B cell (primary cell): Measurements from ENCODE around the gene ARHGAP11A. TPM values are rescaled to one million over a fixed set of nuclear protein-coding genes. Genes with fewer than 3 reads are reported as not detected.

ENCODE experiments used
- ATAC-seq: fragments of 200-7000 bp; cut with Tn5 transposase; one replicate; pipeline ENCODE4 v1.10.0; 2021; ENCODE audit warnings: low read depth, mild to moderate bottlenecking, moderate number of reproducible peaks, moderate library complexity
- CTCF ChIA-PET: fragments of 350-600 bp; sonication (Branson Sonifier 250); formaldehyde crosslinking; loops from one replicate; lab custom pipeline; 2021; ENCODE audit warnings: antibody characterized with exemption, inconsistent platforms; lab: Charles Lee
- POLR2A ChIA-PET: fragments of 350-600 bp; sonication (Branson Sonifier 250); formaldehyde crosslinking; loops from one replicate; lab custom pipeline; 2021; ENCODE audit warnings: antibody characterized with exemption; lab: Charles Lee
- DNase-seq: peaks from one replicate; pipeline ENCODE4 v3.0.0; 2013
- H2AFZ ChIP-seq: 2 replicates; pipeline ENCODE4 v1.6.1; 2012; ENCODE audit warnings: mild to moderate bottlenecking, low read depth, low read length; ENCODE audit not compliant: insufficient read depth, poor library complexity, severe bottlenecking
- H3K27ac ChIP-seq, 2 donors: 1 replicate in 1 of 2; 2 replicates in 1 of 2; pipeline ENCODE4 v1.5.1; 2012 to 2013; ENCODE audit warnings: low read length in 2 of 2, mild to moderate bottlenecking in 2 of 2, moderate library complexity in 1 of 2
- H3K27me3 ChIP-seq, 4 experiments: fragments of 200-600 bp in 1 of 4; sonication (generic) in 1 of 4; replicated peaks in 1 of 4; 1 replicate in 2 of 4; 2 replicates in 2 of 4; pipeline versions ENCODE4 v1.6.1 to v1.7.0; 2013 to 2016; ENCODE audit warnings: low read length in 3 of 4, mild to moderate bottlenecking in 2 of 4, mixed read lengths in 1 of 4, moderate library complexity in 1 of 4; ENCODE audit not compliant: insufficient read depth in 4 of 4, control insufficient read depth in 3 of 4; ENCODE audit errors: control extremely low read depth in 1 of 4
- H3K36me3 ChIP-seq, 2 experiments: replicated peaks in 1 of 2; 1 replicate in 1 of 2; 2 replicates in 1 of 2; pipeline versions ENCODE4 v1.6.1 to v1.7.1; 2013; ENCODE audit warnings: low read length in 1 of 2; ENCODE audit not compliant: insufficient read depth in 2 of 2, control insufficient read depth in 1 of 2; ENCODE audit errors: control extremely low read depth in 1 of 2, extremely low read depth in 1 of 2
- H3K4me1 ChIP-seq, 2 donors: fragments of 200-600 bp in 1 of 2; sonication (generic) in 1 of 2; 1 replicate in 1 of 2; 2 replicates in 1 of 2; pipeline versions ENCODE4 v1.5.1 to v1.6.1; 2013 to 2017; ENCODE audit warnings: low read length in 2 of 2; ENCODE audit not compliant: control insufficient read depth in 2 of 2, insufficient read depth in 2 of 2
- H3K4me2 ChIP-seq: replicated peaks from 2 replicates; pipeline ENCODE3; 2012; ENCODE audit warnings: mild to moderate bottlenecking, low read depth, low read length; ENCODE audit not compliant: poor library complexity, severe bottlenecking
- H3K4me3 ChIP-seq, 5 experiments: fragments of 200-600 bp in 1 of 5; sonication (generic) in 1 of 5; 1 replicate in 3 of 5; 2 replicates in 2 of 5; pipeline versions ENCODE4 v1.5.1 to v1.7.0; 2011 to 2016; ENCODE audit warnings: low read length in 4 of 5, mild to moderate bottlenecking in 4 of 5, low read depth in 2 of 5, control low read depth in 1 of 5, moderate library complexity in 1 of 5; ENCODE audit not compliant: insufficient read depth in 1 of 5; ENCODE audit errors: control extremely low read depth in 1 of 5, extremely low read depth in 1 of 5
- H3K79me2 ChIP-seq: fragments of 200-600 bp; sonication (generic); one replicate; pipeline ENCODE4 v1.6.0; 2016; ENCODE audit warnings: low read length; ENCODE audit not compliant: control insufficient read depth, insufficient read depth
- H3K9ac ChIP-seq: fragments of 200-600 bp; sonication (generic); 2 replicates; pipeline ENCODE4 v1.6.1; 2017; ENCODE audit warnings: mild to moderate bottlenecking, low read length, moderate library complexity
- H3K9me3 ChIP-seq, 3 donors: one replicate each; pipeline versions ENCODE4 v1.6.1 to v1.7.1; 2013; ENCODE audit warnings: low read length in 2 of 3; ENCODE audit not compliant: control insufficient read depth in 2 of 3, insufficient read depth in 1 of 3; ENCODE audit errors: control extremely low read depth in 1 of 3
- H4K20me1 ChIP-seq: 2 replicates; pipeline ENCODE4 v1.6.0; 2012; ENCODE audit warnings: mild to moderate bottlenecking, low read length; ENCODE audit not compliant: insufficient read depth, control insufficient read depth, poor library complexity, severe bottlenecking
- H3K27ac Mint-ChIP-seq: one replicate; pipeline ENCODE4 v1.8.0; 2021; ENCODE audit warnings: mixed read lengths
- H3K27me3 Mint-ChIP-seq: one replicate; pipeline ENCODE4 v1.8.0; 2021; ENCODE audit warnings: mixed read lengths
- H3K4me1 Mint-ChIP-seq: one replicate; pipeline ENCODE4 v1.8.0; 2021; ENCODE audit warnings: mixed read lengths
- H3K4me3 Mint-ChIP-seq: one replicate; pipeline ENCODE4 v1.8.0; 2021; ENCODE audit warnings: mixed read lengths
- H3K9me3 Mint-ChIP-seq: one replicate; pipeline ENCODE4 v1.8.0; 2022; ENCODE audit warnings: mixed read lengths; ENCODE audit not compliant: insufficient read depth
- CTCF ChIP-seq: fragments of 200-600 bp; IDR thresholded peaks from one replicate; pipeline ENCODE4 v1.8.0; 2022; ENCODE audit warnings: antibody characterized with exemption, mild to moderate bottlenecking
- EZH2 ChIP-seq: IDR thresholded peaks from 2 replicates; pipeline ENCODE4 v1.6.1; 2012; ENCODE audit warnings: borderline replicate concordance, low read depth, mild to moderate bottlenecking, moderate library complexity, low read length; ENCODE audit not compliant: insufficient read depth, poor library complexity, severe bottlenecking
- WGBS: methylation state at CpG from one replicate; pipeline ENCODE4 v1.1.5; 2013; ENCODE audit warnings: missing lambda C conversion rate; ENCODE audit not compliant: insufficient coverage; 5-methylcytosine and 5-hydroxymethylcytosine counted together
- intact Hi-C: fragments of 100-400 bp; cut with micrococcal nuclease; formaldehyde crosslinking; loops from one replicate; pipeline ENCODE4 v1.10.0; 2022
- polyA plus RNA-seq: library from polyadenylated mRNA; depleted of rRNA; stranded (reverse); fragments of >200 nt; gene quantifications from 2 replicates; pipeline ENCODE4 v1.2.3, GENCODE V29; 2012
- total RNA-seq, 2 donors: library from RNA; stranded (reverse); fragments of 120-200 nt in 1 of 2; gene quantifications; 1 replicate in 1 of 2; 2 replicates in 1 of 2; pipeline versions ENCODE4 v1.2.3 to v1.2.4, GENCODE V29; 2013 to 2022

The ARHGAP11A gene
- total and polyA plus RNA-seq, 2 donors (not counting 1 experiment from before 2014, with no cell fraction given): 0.51 to 3.3 TPM

GRCh38 chr15:32663671-32664070, 48.4 kb downstream of the ARHGAP11A start:
- no peak overlapping the region for H3K4me3 ChIP-seq
- no peak overlapping the region for H3K9ac ChIP-seq
- POLR2A ChIA-PET: no interaction called here
- ATAC-seq (no peak), DNase-seq (no peak)
- no peaks in the 10 kb centered on the region for H3K9me3 Mint-ChIP-seq
- H3K27ac ChIP-seq: no peak overlapping the region
- no peaks in the 10 kb centered on the region for H3K4me1 Mint-ChIP-seq
- no peak overlapping the region for H3K4me2 ChIP-seq
- no peaks in the 10 kb centered on the region for H3K27me3 Mint-ChIP-seq
- intact Hi-C loops: loop anchor here (10.0 kb wide), 1 partner anchor 181 kb away; no protein-coding TSS in a partner anchor
- no peaks in the 10 kb centered on the region for H3K79me2 ChIP-seq
- H3K36me3 ChIP-seq: no peaks in the 10 kb centered on the region
- CTCF ChIA-PET: interaction anchor here (0.7 to 6.0 kb wide), 17 partner anchors 8 to 1037 kb away, joined by 3 to 177 read pairs (median 12); no protein-coding TSS in a partner anchor
- TF ChIP-seq EZH2: no peak
- TF ChIP-seq CTCF: no peak
- H3K4me3 Mint-ChIP-seq: no peak overlapping the region
- no peaks in the 10 kb centered on the region for H3K9me3 ChIP-seq
- no peaks in the 10 kb centered on the region for H4K20me1 ChIP-seq
- 93% methylated on average over 3 of the region's 4 CpGs for WGBS
- no peaks in the 10 kb centered on the region for H3K27me3 ChIP-seq
- no peaks in the 10 kb centered on the region for H3K4me1 ChIP-seq
- H3K27ac Mint-ChIP-seq: no peak overlapping the region
- H2AFZ ChIP-seq: no peak overlapping the region

- H3K4me1 ChIP-seq: no peaks in the 10 kb centered on the region
- no peaks in the 10 kb centered on the region for H3K9me3 Mint-ChIP-seq
- H3K9me3 ChIP-seq: no peaks in the 10 kb centered on the region
- no peak overlapping the region for H3K4me3 Mint-ChIP-seq
- no peaks in the 10 kb centered on the region for H3K27me3 Mint-ChIP-seq
- intact Hi-C loops: loop anchor here (10.0 kb wide), 1 partner anchor 180 kb away; no protein-coding TSS in a partner anchor
- no peak for TF ChIP-seq CTCF
- TF ChIP-seq EZH2: no peak
- no peak overlapping the region for H3K4me2 ChIP-seq
- no peaks in the 10 kb centered on the region for H4K20me1 ChIP-seq
- no peaks in the 10 kb centered on the region for H3K27me3 ChIP-seq
- H3K36me3 ChIP-seq: no peaks in the 10 kb centered on the region
- no peak overlapping the region for H3K9ac ChIP-seq
- DNase-seq: no peak
- H3K27ac ChIP-seq: no peak overlapping the region
- no peak for ATAC-seq
- ChIA-PET CTCF (interaction anchor here (0.9 to 6.0 kb wide), 7 partner anchors 9 to 1036 kb away, joined by 3 to 177 read pairs (median 6); no protein-coding TSS in a partner anchor), POLR2A (no interaction called here)
- H3K79me2 ChIP-seq: no peaks in the 10 kb centered on the region
- no peak overlapping the region for H2AFZ ChIP-seq
- H3K4me1 Mint-ChIP-seq: no peaks in the 10 kb centered on the region
- no peak overlapping the region for H3K27ac Mint-ChIP-seq
- no peak overlapping the region for H3K4me3 ChIP-seq
Measured at GRCh38 chr15:32664796-32665195, 49.5 kb downstream of the ARHGAP11A start.
